ENCODE results near the gene UBE4B.

DNA sequence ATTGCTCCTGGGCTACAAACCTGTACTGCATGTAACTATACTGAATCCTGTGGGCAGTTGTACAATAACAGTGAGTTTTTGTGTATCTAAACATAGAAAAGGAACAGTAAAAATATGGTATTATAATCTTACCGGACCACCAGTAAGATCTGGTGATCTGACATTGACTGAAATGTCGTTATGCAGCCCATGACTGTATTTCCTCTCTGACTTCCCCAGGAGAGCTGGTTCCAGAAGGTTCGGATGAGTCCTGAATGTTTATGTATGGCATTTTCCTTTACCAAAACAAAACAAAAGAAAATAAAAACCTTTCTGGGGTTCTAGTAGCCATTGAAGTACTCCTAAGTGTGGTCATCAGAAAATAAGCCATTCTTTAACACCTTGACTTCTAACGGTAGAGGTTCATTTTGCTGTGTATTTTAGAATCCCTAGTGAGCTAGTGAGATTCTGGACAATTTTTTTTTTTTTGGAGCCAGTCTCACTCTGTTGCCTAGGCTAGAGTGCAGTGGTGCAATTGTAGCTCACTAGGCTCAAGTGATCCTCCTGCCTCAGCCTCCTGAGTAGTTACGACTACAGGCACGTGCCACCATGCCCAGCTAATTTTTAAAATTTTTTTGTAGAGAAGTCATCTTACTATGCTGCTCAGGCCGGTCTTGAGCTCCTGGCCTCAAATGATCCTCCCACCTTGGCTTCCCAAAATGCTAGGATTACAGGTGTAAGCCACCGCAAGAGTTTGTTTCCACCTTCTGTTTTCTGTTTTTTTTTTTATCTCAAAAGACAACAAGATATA, 27.7 kb downstream of the UBE4B start:
- TF ChIP-seq, protein P1, sequence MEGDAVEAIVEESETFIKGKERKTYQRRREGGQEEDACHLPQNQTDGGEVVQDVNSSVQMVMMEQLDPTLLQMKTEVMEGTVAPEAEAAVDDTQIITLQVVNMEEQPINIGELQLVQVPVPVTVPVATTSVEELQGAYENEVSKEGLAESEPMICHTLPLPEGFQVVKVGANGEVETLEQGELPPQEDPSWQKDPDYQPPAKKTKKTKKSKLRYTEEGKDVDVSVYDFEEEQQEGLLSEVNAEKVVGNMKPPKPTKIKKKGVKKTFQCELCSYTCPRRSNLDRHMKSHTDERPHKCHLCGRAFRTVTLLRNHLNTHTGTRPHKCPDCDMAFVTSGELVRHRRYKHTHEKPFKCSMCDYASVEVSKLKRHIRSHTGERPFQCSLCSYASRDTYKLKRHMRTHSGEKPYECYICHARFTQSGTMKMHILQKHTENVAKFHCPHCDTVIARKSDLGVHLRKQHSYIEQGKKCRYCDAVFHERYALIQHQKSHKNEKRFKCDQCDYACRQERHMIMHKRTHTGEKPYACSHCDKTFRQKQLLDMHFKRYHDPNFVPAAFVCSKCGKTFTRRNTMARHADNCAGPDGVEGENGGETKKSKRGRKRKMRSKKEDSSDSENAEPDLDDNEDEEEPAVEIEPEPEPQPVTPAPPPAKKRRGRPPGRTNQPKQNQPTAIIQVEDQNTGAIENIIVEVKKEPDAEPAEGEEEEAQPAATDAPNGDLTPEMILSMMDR (IDR thresholded peaks at IDR 0.05) = no peak
- TF ChIP-seq POLR2A (IDR thresholded peaks at IDR 0.05) = no peak
- no peak for TF ChIP-seq EP300 (IDR thresholded peaks at IDR 0.05)
